ENCODE results near the gene FSHR. TPM values are rescaled to one million over a fixed set of nuclear protein-coding genes. Genes with fewer than 3 reads are reported as not detected.

Gene FSHR
- total and polyA plus RNA-seq, 2 experiments from 2014 or later: not detected

DNA sequence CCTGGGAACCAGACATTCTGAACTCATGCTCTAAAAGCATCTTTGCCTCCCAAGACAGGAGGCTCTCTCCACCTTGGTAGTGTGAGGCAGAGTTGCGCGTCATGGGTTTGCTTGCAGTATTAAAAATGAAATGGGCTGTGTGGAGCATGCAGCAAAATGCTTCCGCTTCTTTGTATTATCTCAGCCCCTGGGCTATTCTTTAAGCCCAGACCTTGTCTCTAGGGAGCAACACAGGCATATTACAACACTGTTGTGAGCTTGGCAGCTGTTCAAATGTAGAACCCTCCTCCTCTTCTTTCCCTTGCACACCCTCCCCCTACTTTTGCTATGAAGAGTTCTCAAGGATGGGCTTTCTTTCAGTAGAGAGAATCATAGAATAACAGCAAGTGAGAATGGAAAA lies 213.7 kb downstream of the FSHR start:
- H3K27me3 ChIP-seq (ENCODE audit: insufficient read depth): no peaks in the 10 kb centered on the region

More for the DNA sequence above, 213.7 kb downstream of the FSHR start:
- Histone ChIP-seq H3K4me3 (no peak overlapping the region), H3K9me2 (ENCODE audit: insufficient read depth) (no peaks in the 10 kb centered on the region), H3K79me2 (replicated peaks; ENCODE audit: insufficient read depth) (no peaks in the 10 kb centered on the region), H2AFZ (no peak overlapping the region), H3F3A (replicated peaks; ENCODE audit: low read depth) (no peaks in the 10 kb centered on the region), H3K4me1 (ENCODE audit: insufficient read depth) (no peaks in the 10 kb centered on the region), H3K27ac (ENCODE audit: low read depth) (no peak overlapping the region), H3K4me2 (no peak overlapping the region), H4K20me1 (replicated peaks; ENCODE audit: insufficient read depth) (no peaks in the 10 kb centered on the region), H3K36me3 (ENCODE audit: insufficient read depth) (no peaks in the 10 kb centered on the region)
- no peak for DNase-seq (ENCODE audit: low spot score)
- Mint-ChIP-seq H3K4me1 (peaks cover 10% of the 10 kb centered on the region), H3K36me3 (ENCODE audit: low read depth) (no peaks in the 10 kb centered on the region), H3K4me3 (no peak overlapping the region), H3K27ac (no peak overlapping the region), H3K27me3 (ENCODE audit: insufficient read depth, low read depth, poor library complexity) (no peaks in the 10 kb centered on the region), H3K9me3 (no peaks in the 10 kb centered on the region; the same call in 2 of the 3 replicates)
- no peak for ATAC-seq
- TF ChIP-seq ZNF114 (CRISPR knock-in tag; IDR thresholded peaks at IDR 0.05): no peak
- no peak for TF ChIP-seq NANOG (IDR thresholded peaks at IDR 0.05; ENCODE audit: borderline replicate concordance)
- TF ChIP-seq EZH2 (IDR thresholded peaks at IDR 0.05; ENCODE audit: low read depth, unreplicated experiment): no peak
- TF ChIP-seq POLR2AphosphoS5 (IDR thresholded peaks at IDR 0.05; ENCODE audit: low read depth): no peak
- TF ChIP-seq ZNF331 (CRISPR knock-in tag; IDR thresholded peaks at IDR 0.05; ENCODE audit: low read depth): no peak
- TF ChIP-seq ETS1 (IDR thresholded peaks at IDR 0.05): no peak
- TF ChIP-seq, protein P1, sequence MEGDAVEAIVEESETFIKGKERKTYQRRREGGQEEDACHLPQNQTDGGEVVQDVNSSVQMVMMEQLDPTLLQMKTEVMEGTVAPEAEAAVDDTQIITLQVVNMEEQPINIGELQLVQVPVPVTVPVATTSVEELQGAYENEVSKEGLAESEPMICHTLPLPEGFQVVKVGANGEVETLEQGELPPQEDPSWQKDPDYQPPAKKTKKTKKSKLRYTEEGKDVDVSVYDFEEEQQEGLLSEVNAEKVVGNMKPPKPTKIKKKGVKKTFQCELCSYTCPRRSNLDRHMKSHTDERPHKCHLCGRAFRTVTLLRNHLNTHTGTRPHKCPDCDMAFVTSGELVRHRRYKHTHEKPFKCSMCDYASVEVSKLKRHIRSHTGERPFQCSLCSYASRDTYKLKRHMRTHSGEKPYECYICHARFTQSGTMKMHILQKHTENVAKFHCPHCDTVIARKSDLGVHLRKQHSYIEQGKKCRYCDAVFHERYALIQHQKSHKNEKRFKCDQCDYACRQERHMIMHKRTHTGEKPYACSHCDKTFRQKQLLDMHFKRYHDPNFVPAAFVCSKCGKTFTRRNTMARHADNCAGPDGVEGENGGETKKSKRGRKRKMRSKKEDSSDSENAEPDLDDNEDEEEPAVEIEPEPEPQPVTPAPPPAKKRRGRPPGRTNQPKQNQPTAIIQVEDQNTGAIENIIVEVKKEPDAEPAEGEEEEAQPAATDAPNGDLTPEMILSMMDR (conservative IDR thresholded peaks at IDR 0.05; ENCODE audit: low read depth in 2 of 2): no peak
- TF ChIP-seq, protein P2, sequence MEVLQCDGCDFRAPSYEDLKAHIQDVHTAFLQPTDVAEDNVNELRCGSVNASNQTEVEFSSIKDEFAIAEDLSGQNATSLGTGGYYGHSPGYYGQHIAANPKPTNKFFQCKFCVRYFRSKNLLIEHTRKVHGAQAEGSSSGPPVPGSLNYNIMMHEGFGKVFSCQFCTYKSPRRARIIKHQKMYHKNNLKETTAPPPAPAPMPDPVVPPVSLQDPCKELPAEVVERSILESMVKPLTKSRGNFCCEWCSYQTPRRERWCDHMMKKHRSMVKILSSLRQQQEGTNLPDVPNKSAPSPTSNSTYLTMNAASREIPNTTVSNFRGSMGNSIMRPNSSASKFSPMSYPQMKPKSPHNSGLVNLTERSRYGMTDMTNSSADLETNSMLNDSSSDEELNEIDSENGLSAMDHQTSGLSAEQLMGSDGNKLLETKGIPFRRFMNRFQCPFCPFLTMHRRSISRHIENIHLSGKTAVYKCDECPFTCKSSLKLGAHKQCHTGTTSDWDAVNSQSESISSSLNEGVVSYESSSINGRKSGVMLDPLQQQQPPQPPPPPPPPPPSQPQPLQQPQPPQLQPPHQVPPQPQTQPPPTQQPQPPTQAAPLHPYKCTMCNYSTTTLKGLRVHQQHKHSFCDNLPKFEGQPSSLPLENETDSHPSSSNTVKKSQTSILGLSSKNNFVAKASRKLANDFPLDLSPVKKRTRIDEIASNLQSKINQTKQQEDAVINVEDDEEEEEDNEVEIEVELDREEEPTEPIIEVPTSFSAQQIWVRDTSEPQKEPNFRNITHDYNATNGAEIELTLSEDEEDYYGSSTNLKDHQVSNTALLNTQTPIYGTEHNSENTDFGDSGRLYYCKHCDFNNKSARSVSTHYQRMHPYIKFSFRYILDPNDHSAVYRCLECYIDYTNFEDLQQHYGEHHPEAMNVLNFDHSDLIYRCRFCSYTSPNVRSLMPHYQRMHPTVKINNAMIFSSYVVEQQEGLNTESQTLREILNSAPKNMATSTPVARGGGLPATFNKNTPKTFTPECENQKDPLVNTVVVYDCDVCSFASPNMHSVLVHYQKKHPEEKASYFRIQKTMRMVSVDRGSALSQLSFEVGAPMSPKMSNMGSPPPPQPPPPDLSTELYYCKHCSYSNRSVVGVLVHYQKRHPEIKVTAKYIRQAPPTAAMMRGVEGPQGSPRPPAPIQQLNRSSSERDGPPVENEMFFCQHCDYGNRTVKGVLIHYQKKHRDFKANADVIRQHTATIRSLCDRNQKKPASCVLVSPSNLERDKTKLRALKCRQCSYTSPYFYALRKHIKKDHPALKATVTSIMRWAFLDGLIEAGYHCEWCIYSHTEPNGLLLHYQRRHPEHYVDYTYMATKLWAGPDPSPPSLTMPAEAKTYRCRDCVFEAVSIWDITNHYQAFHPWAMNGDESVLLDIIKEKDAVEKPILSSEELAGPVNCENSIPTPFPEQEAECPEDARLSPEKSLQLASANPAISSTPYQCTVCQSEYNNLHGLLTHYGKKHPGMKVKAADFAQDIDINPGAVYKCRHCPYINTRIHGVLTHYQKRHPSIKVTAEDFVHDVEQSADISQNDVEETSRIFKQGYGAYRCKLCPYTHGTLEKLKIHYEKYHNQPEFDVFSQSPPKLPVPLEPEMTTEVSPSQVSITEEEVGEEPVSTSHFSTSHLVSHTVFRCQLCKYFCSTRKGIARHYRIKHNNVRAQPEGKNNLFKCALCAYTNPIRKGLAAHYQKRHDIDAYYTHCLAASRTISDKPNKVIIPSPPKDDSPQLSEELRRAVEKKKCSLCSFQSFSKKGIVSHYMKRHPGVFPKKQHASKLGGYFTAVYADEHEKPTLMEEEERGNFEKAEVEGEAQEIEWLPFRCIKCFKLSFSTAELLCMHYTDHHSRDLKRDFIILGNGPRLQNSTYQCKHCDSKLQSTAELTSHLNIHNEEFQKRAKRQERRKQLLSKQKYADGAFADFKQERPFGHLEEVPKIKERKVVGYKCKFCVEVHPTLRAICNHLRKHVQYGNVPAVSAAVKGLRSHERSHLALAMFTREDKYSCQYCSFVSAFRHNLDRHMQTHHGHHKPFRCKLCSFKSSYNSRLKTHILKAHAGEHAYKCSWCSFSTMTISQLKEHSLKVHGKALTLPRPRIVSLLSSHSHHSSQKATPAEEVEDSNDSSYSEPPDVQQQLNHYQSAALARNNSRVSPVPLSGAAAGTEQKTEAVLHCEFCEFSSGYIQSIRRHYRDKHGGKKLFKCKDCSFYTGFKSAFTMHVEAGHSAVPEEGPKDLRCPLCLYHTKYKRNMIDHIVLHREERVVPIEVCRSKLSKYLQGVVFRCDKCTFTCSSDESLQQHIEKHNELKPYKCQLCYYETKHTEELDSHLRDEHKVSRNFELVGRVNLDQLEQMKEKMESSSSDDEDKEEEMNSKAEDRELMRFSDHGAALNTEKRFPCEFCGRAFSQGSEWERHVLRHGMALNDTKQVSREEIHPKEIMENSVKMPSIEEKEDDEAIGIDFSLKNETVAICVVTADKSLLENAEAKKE (CRISPR knock-in tag; IDR thresholded peaks at IDR 0.05): no peak
- TF ChIP-seq, protein P3, sequence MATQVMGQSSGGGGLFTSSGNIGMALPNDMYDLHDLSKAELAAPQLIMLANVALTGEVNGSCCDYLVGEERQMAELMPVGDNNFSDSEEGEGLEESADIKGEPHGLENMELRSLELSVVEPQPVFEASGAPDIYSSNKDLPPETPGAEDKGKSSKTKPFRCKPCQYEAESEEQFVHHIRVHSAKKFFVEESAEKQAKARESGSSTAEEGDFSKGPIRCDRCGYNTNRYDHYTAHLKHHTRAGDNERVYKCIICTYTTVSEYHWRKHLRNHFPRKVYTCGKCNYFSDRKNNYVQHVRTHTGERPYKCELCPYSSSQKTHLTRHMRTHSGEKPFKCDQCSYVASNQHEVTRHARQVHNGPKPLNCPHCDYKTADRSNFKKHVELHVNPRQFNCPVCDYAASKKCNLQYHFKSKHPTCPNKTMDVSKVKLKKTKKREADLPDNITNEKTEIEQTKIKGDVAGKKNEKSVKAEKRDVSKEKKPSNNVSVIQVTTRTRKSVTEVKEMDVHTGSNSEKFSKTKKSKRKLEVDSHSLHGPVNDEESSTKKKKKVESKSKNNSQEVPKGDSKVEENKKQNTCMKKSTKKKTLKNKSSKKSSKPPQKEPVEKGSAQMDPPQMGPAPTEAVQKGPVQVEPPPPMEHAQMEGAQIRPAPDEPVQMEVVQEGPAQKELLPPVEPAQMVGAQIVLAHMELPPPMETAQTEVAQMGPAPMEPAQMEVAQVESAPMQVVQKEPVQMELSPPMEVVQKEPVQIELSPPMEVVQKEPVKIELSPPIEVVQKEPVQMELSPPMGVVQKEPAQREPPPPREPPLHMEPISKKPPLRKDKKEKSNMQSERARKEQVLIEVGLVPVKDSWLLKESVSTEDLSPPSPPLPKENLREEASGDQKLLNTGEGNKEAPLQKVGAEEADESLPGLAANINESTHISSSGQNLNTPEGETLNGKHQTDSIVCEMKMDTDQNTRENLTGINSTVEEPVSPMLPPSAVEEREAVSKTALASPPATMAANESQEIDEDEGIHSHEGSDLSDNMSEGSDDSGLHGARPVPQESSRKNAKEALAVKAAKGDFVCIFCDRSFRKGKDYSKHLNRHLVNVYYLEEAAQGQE (IDR thresholded peaks at IDR 0.05; ENCODE audit: unreplicated experiment): no peak
- TF ChIP-seq CREB1 (CRISPR knock-in tag; IDR thresholded peaks at IDR 0.05; ENCODE audit: low read depth): no peak
